ENCODE data around the gene OTOGL.

- TF ChIP-seq, protein P1, sequence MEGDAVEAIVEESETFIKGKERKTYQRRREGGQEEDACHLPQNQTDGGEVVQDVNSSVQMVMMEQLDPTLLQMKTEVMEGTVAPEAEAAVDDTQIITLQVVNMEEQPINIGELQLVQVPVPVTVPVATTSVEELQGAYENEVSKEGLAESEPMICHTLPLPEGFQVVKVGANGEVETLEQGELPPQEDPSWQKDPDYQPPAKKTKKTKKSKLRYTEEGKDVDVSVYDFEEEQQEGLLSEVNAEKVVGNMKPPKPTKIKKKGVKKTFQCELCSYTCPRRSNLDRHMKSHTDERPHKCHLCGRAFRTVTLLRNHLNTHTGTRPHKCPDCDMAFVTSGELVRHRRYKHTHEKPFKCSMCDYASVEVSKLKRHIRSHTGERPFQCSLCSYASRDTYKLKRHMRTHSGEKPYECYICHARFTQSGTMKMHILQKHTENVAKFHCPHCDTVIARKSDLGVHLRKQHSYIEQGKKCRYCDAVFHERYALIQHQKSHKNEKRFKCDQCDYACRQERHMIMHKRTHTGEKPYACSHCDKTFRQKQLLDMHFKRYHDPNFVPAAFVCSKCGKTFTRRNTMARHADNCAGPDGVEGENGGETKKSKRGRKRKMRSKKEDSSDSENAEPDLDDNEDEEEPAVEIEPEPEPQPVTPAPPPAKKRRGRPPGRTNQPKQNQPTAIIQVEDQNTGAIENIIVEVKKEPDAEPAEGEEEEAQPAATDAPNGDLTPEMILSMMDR (IDR thresholded peaks at IDR 0.05; ENCODE audit: poor library complexity, severe bottlenecking) = no peak
- TF ChIP-seq MXI1 (conservative IDR thresholded peaks at IDR 0.05; ENCODE audit: poor library complexity, severe bottlenecking) (no peak), TAF1 (IDR thresholded peaks at IDR 0.05; ENCODE audit: low read depth) (no peak), RAD21 (conservative IDR thresholded peaks at IDR 0.05) (no peak), POLR2AphosphoS5 (IDR thresholded peaks at IDR 0.05) (no peak), EZH2 (IDR thresholded peaks at IDR 0.05; ENCODE audit: borderline replicate concordance, insufficient read depth, low read length, poor library complexity, severe bottlenecking) (no peak), EP300 (conservative IDR thresholded peaks at IDR 0.05; ENCODE audit: poor library complexity, severe bottlenecking) (no peak), SMC3 (conservative IDR thresholded peaks at IDR 0.05; ENCODE audit: poor library complexity) (no peak)
- TF ChIP-seq, protein P2, sequence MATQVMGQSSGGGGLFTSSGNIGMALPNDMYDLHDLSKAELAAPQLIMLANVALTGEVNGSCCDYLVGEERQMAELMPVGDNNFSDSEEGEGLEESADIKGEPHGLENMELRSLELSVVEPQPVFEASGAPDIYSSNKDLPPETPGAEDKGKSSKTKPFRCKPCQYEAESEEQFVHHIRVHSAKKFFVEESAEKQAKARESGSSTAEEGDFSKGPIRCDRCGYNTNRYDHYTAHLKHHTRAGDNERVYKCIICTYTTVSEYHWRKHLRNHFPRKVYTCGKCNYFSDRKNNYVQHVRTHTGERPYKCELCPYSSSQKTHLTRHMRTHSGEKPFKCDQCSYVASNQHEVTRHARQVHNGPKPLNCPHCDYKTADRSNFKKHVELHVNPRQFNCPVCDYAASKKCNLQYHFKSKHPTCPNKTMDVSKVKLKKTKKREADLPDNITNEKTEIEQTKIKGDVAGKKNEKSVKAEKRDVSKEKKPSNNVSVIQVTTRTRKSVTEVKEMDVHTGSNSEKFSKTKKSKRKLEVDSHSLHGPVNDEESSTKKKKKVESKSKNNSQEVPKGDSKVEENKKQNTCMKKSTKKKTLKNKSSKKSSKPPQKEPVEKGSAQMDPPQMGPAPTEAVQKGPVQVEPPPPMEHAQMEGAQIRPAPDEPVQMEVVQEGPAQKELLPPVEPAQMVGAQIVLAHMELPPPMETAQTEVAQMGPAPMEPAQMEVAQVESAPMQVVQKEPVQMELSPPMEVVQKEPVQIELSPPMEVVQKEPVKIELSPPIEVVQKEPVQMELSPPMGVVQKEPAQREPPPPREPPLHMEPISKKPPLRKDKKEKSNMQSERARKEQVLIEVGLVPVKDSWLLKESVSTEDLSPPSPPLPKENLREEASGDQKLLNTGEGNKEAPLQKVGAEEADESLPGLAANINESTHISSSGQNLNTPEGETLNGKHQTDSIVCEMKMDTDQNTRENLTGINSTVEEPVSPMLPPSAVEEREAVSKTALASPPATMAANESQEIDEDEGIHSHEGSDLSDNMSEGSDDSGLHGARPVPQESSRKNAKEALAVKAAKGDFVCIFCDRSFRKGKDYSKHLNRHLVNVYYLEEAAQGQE (IDR thresholded peaks at IDR 0.05; ENCODE audit: borderline replicate concordance) = no peak
These were observed 1.3 kb downstream of the OTOGL start for GRCh38 chr12:80100591-80100990.

Measured in neural cell (in vitro differentiated cells).